GM12892 (cell line): ENCODE results near the gene C11orf21.

ENCODE experiments used
- POLR2A ChIP-seq: IDR thresholded peaks from 2 replicates; pipeline ENCODE4 v1.6.1; 2011; ENCODE audit warnings: low read depth, low read length, control low read depth
- POLR2AphosphoS5 ChIP-seq: IDR thresholded peaks from 2 replicates; pipeline ENCODE4 v1.6.1; 2011; ENCODE audit warnings: low read depth, low read length, control low read depth

GRCh38 chr11:2272228-2272945, 29.3 kb downstream of the C11orf21 start:
- TF ChIP-seq POLR2A, result no peak
- TF ChIP-seq POLR2AphosphoS5, result no peak
